Fibroblast of lung (primary cell): ENCODE measurements around the gene SLITRK3. TPM values are rescaled to one million over a fixed set of nuclear protein-coding genes. Genes with fewer than 3 reads are reported as not detected.

Source experiments
- DNase-seq, 2 donors: peaks; one replicate each; pipeline versions ENCODE4 v3.0.0 to v3.0.0-alpha.2; 2010; ENCODE audit warnings: low read depth in 2 of 2
- H2AFZ ChIP-seq: 2 replicates; pipeline ENCODE4 v1.5.1; 2012; ENCODE audit warnings: low read length, control low read depth, inconsistent platforms
- H3K27ac ChIP-seq: 2 replicates; pipeline ENCODE4 v1.5.1; 2011; ENCODE audit warnings: low read length, control low read depth; ENCODE audit not compliant: insufficient read depth
- H3K27me3 ChIP-seq: 2 replicates; pipeline ENCODE4 v1.5.1; 2011; ENCODE audit warnings: mild to moderate bottlenecking, low read length; ENCODE audit not compliant: control insufficient read depth, insufficient read depth
- H3K36me3 ChIP-seq: 2 replicates; pipeline ENCODE4 v1.5.1; 2011; ENCODE audit warnings: low read length; ENCODE audit not compliant: control insufficient read depth, insufficient read depth
- H3K4me1 ChIP-seq: 2 replicates; pipeline ENCODE4 v1.5.1; 2011; ENCODE audit warnings: low read length; ENCODE audit not compliant: control insufficient read depth, insufficient read depth; ENCODE audit errors: extremely low read depth
- H3K4me2 ChIP-seq: 2 replicates; pipeline ENCODE4 v1.5.1; 2011; ENCODE audit warnings: low read length, control low read depth; ENCODE audit not compliant: insufficient read depth; ENCODE audit errors: extremely low read depth
- H3K4me3 ChIP-seq, 4 experiments: fragments of 200-600 bp in 1 of 4; sonication (generic) in 1 of 4; replicated peaks in 1 of 4; 2 replicates each; pipeline ENCODE4 v1.5.1; 2011 to 2016; ENCODE audit warnings: low read length in 4 of 4, low read depth in 3 of 4, mild to moderate bottlenecking in 3 of 4, control low read depth in 2 of 4, inconsistent platforms in 1 of 4, mixed read lengths in 1 of 4; ENCODE audit not compliant: insufficient read depth in 1 of 4; ENCODE audit errors: control extremely low read depth in 1 of 4
- H3K79me2 ChIP-seq: 2 replicates; pipeline ENCODE4 v1.5.1; 2012; ENCODE audit warnings: mild to moderate bottlenecking, low read length, inconsistent platforms; ENCODE audit not compliant: control insufficient read depth, insufficient read depth
- H3K9ac ChIP-seq: 2 replicates; pipeline ENCODE4 v1.5.1; 2011; ENCODE audit warnings: mild to moderate bottlenecking, low read length, control low read depth; ENCODE audit not compliant: insufficient read depth
- H3K9me3 ChIP-seq: 2 replicates; pipeline ENCODE4 v1.5.1; 2012; ENCODE audit warnings: low read depth, low read length; ENCODE audit not compliant: control insufficient read depth, insufficient read depth
- H4K20me1 ChIP-seq: 2 replicates; pipeline ENCODE4 v1.5.1; 2011; ENCODE audit warnings: low read length; ENCODE audit not compliant: control insufficient read depth, insufficient read depth; ENCODE audit errors: extremely low read depth
- EZH2 ChIP-seq: IDR thresholded peaks from 2 replicates; pipeline ENCODE4 v1.5.1; 2012; ENCODE audit warnings: low read length, control low read depth, mild to moderate bottlenecking; ENCODE audit errors: missing control alignments
- polyA plus RNA-seq, 2 donors: library from polyadenylated mRNA; depleted of rRNA in 1 of 2; stranded (reverse) in 1 of 2; unstranded in 1 of 2; fragments of >200 nt; gene quantifications; 2 replicates each; pipeline ENCODE4 v1.2.1, GENCODE V29; 2011 to 2012; ENCODE audit warnings: missing spikeins in 1 of 2
- total RNA-seq: library from RNA; depleted of rRNA; stranded (reverse); fragments of >200 nt; gene quantifications from 2 replicates; pipeline ENCODE4 v1.2.1, GENCODE V29; 2014
- TF ChIP-seq, protein P1 (sequence below), 2 donors: IDR thresholded peaks in 1 of 2; conservative IDR thresholded peaks in 1 of 2; 1 replicate in 1 of 2; 2 replicates in 1 of 2; pipeline ENCODE4 v1.5.1; 2011 to 2012; ENCODE audit warnings: low read length in 2 of 2, control low read depth in 1 of 2, inconsistent platforms in 1 of 2, low read depth in 1 of 2, mild to moderate bottlenecking in 1 of 2

The SLITRK3 gene
- total and polyA plus RNA-seq, 2 donors (not counting 1 experiment from before 2014, with no cell fraction given): under 0.01 TPM; not detected in 1

DNA sequence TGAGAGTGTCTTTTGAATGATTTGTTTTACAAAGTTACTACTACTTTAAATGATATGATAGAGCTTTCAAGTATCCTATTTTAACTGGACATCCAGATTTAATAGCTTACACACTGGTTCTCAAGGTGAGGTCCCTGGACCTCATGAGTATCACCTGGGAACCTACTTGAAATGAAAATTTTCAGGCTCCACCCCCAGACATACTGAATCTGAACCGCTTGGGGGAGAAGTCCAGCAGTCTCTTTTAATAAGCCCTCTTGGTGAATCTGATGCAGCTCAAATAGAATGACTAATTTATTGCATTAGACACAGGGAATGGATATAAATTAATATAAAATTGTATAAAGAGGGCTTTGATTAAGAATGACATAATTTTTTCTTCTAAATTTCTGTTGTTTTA, 29.4 kb upstream of the SLITRK3 start:
- TF ChIP-seq, protein P1, sequence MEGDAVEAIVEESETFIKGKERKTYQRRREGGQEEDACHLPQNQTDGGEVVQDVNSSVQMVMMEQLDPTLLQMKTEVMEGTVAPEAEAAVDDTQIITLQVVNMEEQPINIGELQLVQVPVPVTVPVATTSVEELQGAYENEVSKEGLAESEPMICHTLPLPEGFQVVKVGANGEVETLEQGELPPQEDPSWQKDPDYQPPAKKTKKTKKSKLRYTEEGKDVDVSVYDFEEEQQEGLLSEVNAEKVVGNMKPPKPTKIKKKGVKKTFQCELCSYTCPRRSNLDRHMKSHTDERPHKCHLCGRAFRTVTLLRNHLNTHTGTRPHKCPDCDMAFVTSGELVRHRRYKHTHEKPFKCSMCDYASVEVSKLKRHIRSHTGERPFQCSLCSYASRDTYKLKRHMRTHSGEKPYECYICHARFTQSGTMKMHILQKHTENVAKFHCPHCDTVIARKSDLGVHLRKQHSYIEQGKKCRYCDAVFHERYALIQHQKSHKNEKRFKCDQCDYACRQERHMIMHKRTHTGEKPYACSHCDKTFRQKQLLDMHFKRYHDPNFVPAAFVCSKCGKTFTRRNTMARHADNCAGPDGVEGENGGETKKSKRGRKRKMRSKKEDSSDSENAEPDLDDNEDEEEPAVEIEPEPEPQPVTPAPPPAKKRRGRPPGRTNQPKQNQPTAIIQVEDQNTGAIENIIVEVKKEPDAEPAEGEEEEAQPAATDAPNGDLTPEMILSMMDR (conservative IDR thresholded peaks at IDR 0.05 in 1 of 2, IDR thresholded peaks at IDR 0.05 in 1 of 2; ENCODE audit: low read depth in 1 of 2, low read length in 2 of 2): no peak
- no peak for TF ChIP-seq EZH2
- H2AFZ ChIP-seq: no peak overlapping the region

DNA sequence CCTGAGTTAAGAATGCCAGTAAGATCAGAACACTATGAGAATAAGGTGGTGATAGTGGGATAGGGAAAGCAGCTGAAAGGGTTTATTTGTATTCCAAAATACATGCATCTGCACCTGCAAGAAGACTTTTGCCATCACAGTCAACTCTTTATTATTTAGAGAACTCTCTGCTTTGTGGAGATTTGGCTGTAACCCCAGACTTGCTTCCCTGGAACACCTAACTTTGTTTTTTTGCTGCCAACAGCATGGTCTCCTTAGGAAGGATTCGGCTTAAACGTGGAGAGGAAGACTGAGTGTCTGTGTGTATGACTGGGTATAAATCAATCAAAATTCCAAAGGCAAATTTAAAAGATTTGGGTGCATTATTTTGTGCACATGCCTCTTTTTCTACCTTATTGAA, 21.6 kb upstream of the SLITRK3 start:
- Histone ChIP-seq H2AFZ (no peak overlapping the region), H3K9ac (no peak overlapping the region), H3K79me2 (no peaks in the 10 kb centered on the region), H3K4me2 (no peak overlapping the region), H3K9me3 (no peaks in the 10 kb centered on the region), H3K27me3 (no peaks in the 10 kb centered on the region), H3K36me3 (no peaks in the 10 kb centered on the region), H4K20me1 (no peaks in the 10 kb centered on the region), H3K4me1 (no peaks in the 10 kb centered on the region), H3K4me3 (no peak overlapping the region), H3K27ac (no peak overlapping the region)
- TF ChIP-seq, protein P1 (conservative IDR thresholded peaks at IDR 0.05 in 1 of 2, IDR thresholded peaks at IDR 0.05 in 1 of 2; ENCODE audit: low read depth in 1 of 2, low read length in 2 of 2): no peak
- TF ChIP-seq EZH2: no peak
- no peak for DNase-seq

More for the DNA sequence above, 29.4 kb upstream of the SLITRK3 start:
- Histone ChIP-seq H3K27ac (no peak overlapping the region), H3K9me3 (no peaks in the 10 kb centered on the region), H4K20me1 (no peaks in the 10 kb centered on the region), H3K4me3 (no peak overlapping the region), H3K36me3 (no peaks in the 10 kb centered on the region), H3K9ac (no peak overlapping the region), H3K4me2 (no peak overlapping the region), H3K27me3 (no peaks in the 10 kb centered on the region), H3K79me2 (no peaks in the 10 kb centered on the region), H3K4me1 (no peaks in the 10 kb centered on the region)
- no peak for DNase-seq

GRCh38 chr3:165212580-165212979, 16.4 kb upstream of the SLITRK3 start:
- Histone ChIP-seq H2AFZ (no peak overlapping the region), H3K4me2 (no peak overlapping the region), H3K4me3 (no peak overlapping the region), H3K4me1 (no peaks in the 10 kb centered on the region), H3K9ac (no peak overlapping the region), H3K36me3 (no peaks in the 10 kb centered on the region), H3K9me3 (no peaks in the 10 kb centered on the region), H4K20me1 (no peaks in the 10 kb centered on the region), H3K27me3 (no peaks in the 10 kb centered on the region), H3K27ac (no peak overlapping the region), H3K79me2 (no peaks in the 10 kb centered on the region)
- no peak for DNase-seq
- TF ChIP-seq, protein P1 (conservative IDR thresholded peaks at IDR 0.05 in 1 of 2, IDR thresholded peaks at IDR 0.05 in 1 of 2; ENCODE audit: low read depth in 1 of 2, low read length in 2 of 2): no peak
- no peak for TF ChIP-seq EZH2
